H1 (cell line): ENCODE data around the gene TMEM245. TPM values are rescaled to one million over a fixed set of nuclear protein-coding genes. Genes with fewer than 3 reads are reported as not detected.

Experiments
- CTCF ChIA-PET: fragments of 300-600 bp; sonication (Branson Sonifier 250); formaldehyde crosslinking; loops from one replicate; lab custom pipeline; 2021; ENCODE audit not compliant: partially characterized antibody; lab: Charles Lee
- POLR2A ChIA-PET: fragments of 300-600 bp; sonication (Branson Sonifier 250); formaldehyde crosslinking; loops from one replicate; lab custom pipeline; 2021; ENCODE audit warnings: inconsistent platforms; ENCODE audit not compliant: partially characterized antibody; lab: Charles Lee
- DNase-seq, 2 experiments: peaks; one replicate each; pipeline versions ENCODE4 v3.0.0 to v3.0.0-alpha.2; 2010 to 2022; ENCODE audit warnings: low spot score in 2 of 2, low read depth in 1 of 2, mixed read lengths in 1 of 2
- FAIRE-seq: peaks from 2 replicates; lab custom pipeline; 2011; peaks lifted over from hg19 to GRCh38; lab: Jason Lieb, UNC
- H2AFZ ChIP-seq: 2 replicates; pipeline ENCODE4 v1.8.1; 2012; ENCODE audit warnings: low read length, inconsistent platforms
- H2AK5ac ChIP-seq: 2 replicates; pipeline ENCODE4 v1.6.1; 2013; ENCODE audit warnings: low read depth, low read length
- H2BK120ac ChIP-seq: replicated peaks from 2 replicates; pipeline ENCODE3; 2013; ENCODE audit warnings: low read depth, low read length, inconsistent platforms
- H2BK12ac ChIP-seq: 2 replicates; pipeline ENCODE4 v1.6.1; 2013; ENCODE audit warnings: low read depth, low read length
- H2BK15ac ChIP-seq: 2 replicates; pipeline ENCODE4 v1.6.1; 2013; ENCODE audit warnings: low read length
- H2BK20ac ChIP-seq: 2 replicates; pipeline ENCODE4 v1.6.1; 2013; ENCODE audit warnings: low read length
- H2BK5ac ChIP-seq: 2 replicates; pipeline ENCODE4 v1.6.1; 2013; ENCODE audit warnings: low read depth, low read length
- H3K14ac ChIP-seq: 2 replicates; pipeline ENCODE4 v1.6.1; 2013; ENCODE audit warnings: inconsistent platforms; ENCODE audit not compliant: insufficient read length
- H3K18ac ChIP-seq: 2 replicates; pipeline ENCODE4 v1.6.1; 2013; ENCODE audit warnings: low read length; ENCODE audit errors: extremely low read depth
- H3K23ac ChIP-seq: 2 replicates; pipeline ENCODE4 v1.6.1; 2013; ENCODE audit warnings: inconsistent platforms; ENCODE audit not compliant: insufficient read length
- H3K23me2 ChIP-seq: 2 replicates; pipeline ENCODE4 v1.6.1; 2013; ENCODE audit warnings: low read depth, low read length
- H3K27ac ChIP-seq: 2 replicates; pipeline ENCODE4 v1.6.1; 2011; ENCODE audit warnings: low read depth, low read length, inconsistent platforms
- H3K27me3 ChIP-seq, 4 experiments: replicated peaks in 1 of 4; 1 replicate in 1 of 4; 2 replicates in 3 of 4; pipeline versions ENCODE4 v1.6.1 to v1.8.1; 2011 to 2013; ENCODE audit warnings: low read length in 3 of 4, mild to moderate bottlenecking in 3 of 4, inconsistent platforms in 2 of 4, mixed read lengths in 2 of 4, moderate library complexity in 1 of 4; ENCODE audit not compliant: control insufficient read depth in 3 of 4, insufficient read depth in 3 of 4; ENCODE audit errors: extremely low read depth in 1 of 4
- H3K36me3 ChIP-seq, 4 experiments: 2 replicates each; pipeline versions ENCODE4 v1.6.1 to v1.8.1; 2011 to 2013; ENCODE audit warnings: mild to moderate bottlenecking in 4 of 4, low read length in 3 of 4, moderate library complexity in 2 of 4, control low read depth in 1 of 4, inconsistent platforms in 1 of 4; ENCODE audit not compliant: insufficient read depth in 4 of 4, control insufficient read depth in 2 of 4
- H3K4ac ChIP-seq: replicated peaks from 2 replicates; pipeline ENCODE3; 2013; ENCODE audit warnings: low read length, low read depth, mixed read lengths, inconsistent platforms; ENCODE audit not compliant: insufficient read length
- H3K4me1 ChIP-seq, 4 experiments: replicated peaks in 1 of 4; 1 replicate in 1 of 4; 2 replicates in 3 of 4; pipeline versions ENCODE4 v1.6.1 to v1.8.1; 2011 to 2013; ENCODE audit warnings: low read length in 3 of 4, inconsistent platforms in 2 of 4, mixed read lengths in 1 of 4; ENCODE audit not compliant: insufficient read depth in 4 of 4, control insufficient read depth in 3 of 4
- H3K4me2 ChIP-seq, 2 experiments: 2 replicates each; pipeline versions ENCODE4 v1.6.1 to v1.8.1; 2011 to 2013; ENCODE audit warnings: low read depth in 2 of 2, low read length in 2 of 2, control low read depth in 1 of 2, inconsistent platforms in 1 of 2, mild to moderate bottlenecking in 1 of 2; ENCODE audit not compliant: insufficient read depth in 1 of 2
- H3K4me3 ChIP-seq, 4 experiments: fragments of 200-600, 300-600 bp in 1 of 4; sonication (generic), shearing (Covaris generic), sonication (Bioruptor Twin) in 1 of 4; 2 replicates each; pipeline versions ENCODE4 v1.5.1 to v1.8.1; 2011 to 2016; ENCODE audit warnings: low read length in 4 of 4, low read depth in 3 of 4, control low read depth in 2 of 4, inconsistent platforms in 2 of 4, mild to moderate bottlenecking in 2 of 4, mixed read lengths in 1 of 4, moderate library complexity in 1 of 4; ENCODE audit not compliant: insufficient read depth in 2 of 4; ENCODE audit errors: extremely low read depth in 1 of 4
- H3K56ac ChIP-seq: replicated peaks from 2 replicates; pipeline ENCODE3; 2013; ENCODE audit warnings: low read depth, mild to moderate bottlenecking, mixed read lengths, low read length, inconsistent platforms; ENCODE audit not compliant: insufficient read length
- H3K79me1 ChIP-seq: 2 replicates; pipeline ENCODE4 v1.6.1; 2013; ENCODE audit warnings: low read depth, low read length, control low read depth
- H3K79me2 ChIP-seq, 2 experiments: 2 replicates each; pipeline versions ENCODE4 v1.6.1 to v1.8.1; 2012 to 2013; ENCODE audit warnings: low read length in 2 of 2, mild to moderate bottlenecking in 2 of 2, inconsistent platforms in 1 of 2; ENCODE audit not compliant: insufficient read depth in 2 of 2, control insufficient read depth in 1 of 2
- H3K9ac ChIP-seq, 4 experiments: replicated peaks in 1 of 4; 1 replicate in 1 of 4; 2 replicates in 3 of 4; pipeline versions ENCODE4 v1.6.1 to v1.8.1; 2011 to 2013; ENCODE audit warnings: low read depth in 3 of 4, low read length in 3 of 4, control low read depth in 2 of 4, mild to moderate bottlenecking in 2 of 4, moderate library complexity in 2 of 4, inconsistent platforms in 1 of 4; ENCODE audit errors: extremely low read depth in 1 of 4
- H3K9me3 ChIP-seq, 2 experiments: 2 replicates each; pipeline versions ENCODE4 v1.6.1 to v1.8.1; 2012 to 2013; ENCODE audit warnings: mild to moderate bottlenecking in 2 of 2, moderate library complexity in 2 of 2, control low read depth in 1 of 2, inconsistent platforms in 1 of 2, low read depth in 1 of 2, low read length in 1 of 2, mixed read lengths in 1 of 2; ENCODE audit not compliant: insufficient read depth in 2 of 2
- H4K20me1 ChIP-seq, 2 experiments: replicated peaks in 1 of 2; 2 replicates each; pipeline versions ENCODE3 to v1.8.1; 2011 to 2013; ENCODE audit warnings: inconsistent platforms in 2 of 2, low read length in 2 of 2, mild to moderate bottlenecking in 1 of 2; ENCODE audit not compliant: insufficient read depth in 2 of 2, control insufficient read depth in 1 of 2
- H4K5ac ChIP-seq: 2 replicates; pipeline ENCODE4 v1.6.1; 2013; ENCODE audit warnings: low read length, low read depth, mixed read lengths, inconsistent platforms; ENCODE audit not compliant: insufficient read length
- H4K8ac ChIP-seq: 2 replicates; pipeline ENCODE4 v1.8.0; 2013; ENCODE audit warnings: mild to moderate bottlenecking, moderate library complexity, low read length, inconsistent platforms; ENCODE audit not compliant: insufficient read depth; ENCODE audit errors: extremely low read depth
- H4K91ac ChIP-seq: replicated peaks from 2 replicates; pipeline ENCODE3; 2013; ENCODE audit warnings: low read length, mixed read lengths, inconsistent platforms; ENCODE audit not compliant: insufficient read length
- BCL11A ChIP-seq, 2 experiments: IDR thresholded peaks; one replicate each; pipeline ENCODE4 v1.6.1; 2011; ENCODE audit warnings: low read depth in 2 of 2, low read length in 2 of 2, mild to moderate bottlenecking in 2 of 2
- CTBP2 ChIP-seq: IDR thresholded peaks from 2 replicates; pipeline ENCODE4 v1.7.0; 2011; ENCODE audit warnings: borderline replicate concordance, mild to moderate bottlenecking, moderate library complexity, mixed read lengths, low read length; ENCODE audit not compliant: insufficient read depth, insufficient read length
- EGR1 ChIP-seq: IDR thresholded peaks from 2 replicates; pipeline ENCODE4 v1.6.1; 2011; ENCODE audit warnings: low read depth, low read length, borderline replicate concordance
- EZH2 ChIP-seq: fragments of 200-600 bp; sonication (generic); IDR thresholded peaks from 2 replicates; pipeline ENCODE4 v1.7.1; 2012; ENCODE audit warnings: low read depth, mild to moderate bottlenecking, moderate library complexity, low read length, inconsistent platforms; ENCODE audit not compliant: severe bottlenecking
- FOSL1 ChIP-seq: IDR thresholded peaks from 2 replicates; pipeline ENCODE4 v1.6.1; 2011; ENCODE audit warnings: mild to moderate bottlenecking, low read depth, low read length, moderate library complexity; ENCODE audit not compliant: insufficient read depth
- HDAC2 ChIP-seq, 2 experiments: fragments of 300-600 bp in 1 of 2; sonication (generic) in 1 of 2; IDR thresholded peaks; 2 replicates each; pipeline ENCODE4 v1.6.1; 2011 to 2012; ENCODE audit warnings: low read depth in 2 of 2, low read length in 2 of 2, mild to moderate bottlenecking in 2 of 2, moderate library complexity in 2 of 2, borderline replicate concordance in 1 of 2, inconsistent platforms in 1 of 2
- JUN ChIP-seq: IDR thresholded peaks from 2 replicates; pipeline ENCODE4 v1.6.1; 2011; ENCODE audit warnings: low read depth, mild to moderate bottlenecking, improper control_type of control experiment, low read length
- POLR2AphosphoS5 ChIP-seq: IDR thresholded peaks from 2 replicates; pipeline ENCODE4 v1.6.1; 2011; ENCODE audit warnings: low read depth, low read length
- RBBP5 ChIP-seq: IDR thresholded peaks from 2 replicates; pipeline ENCODE4 v1.7.1; 2012; ENCODE audit warnings: low read depth, mild to moderate bottlenecking, inconsistent platforms, low read length, moderate library complexity, borderline replicate concordance
- SIN3A ChIP-seq, 2 experiments: IDR thresholded peaks in 1 of 2; conservative IDR thresholded peaks in 1 of 2; 2 replicates each; pipeline ENCODE4 v1.6.1; 2011 to 2012; ENCODE audit warnings: low read length in 2 of 2, improper control_type of control experiment in 1 of 2, low read depth in 1 of 2, mild to moderate bottlenecking in 1 of 2
- SIX5 ChIP-seq: IDR thresholded peaks from 2 replicates; pipeline ENCODE4 v1.6.1; 2011; ENCODE audit warnings: mild to moderate bottlenecking, low read depth, low read length
- TBP ChIP-seq: IDR thresholded peaks from 2 replicates; pipeline ENCODE4 v1.6.1; 2011; ENCODE audit warnings: low read depth, low read length, improper control_type of control experiment
- TEAD4 ChIP-seq: IDR thresholded peaks from 2 replicates; pipeline ENCODE4 v1.6.1; 2012; ENCODE audit warnings: low read depth, low read length, inconsistent platforms, mixed read lengths
- YY1 ChIP-seq: IDR thresholded peaks from 2 replicates; pipeline ENCODE4 v1.6.1; 2011; ENCODE audit warnings: low read depth, mild to moderate bottlenecking, low read length
- WGBS, 2 experiments: shearing (Covaris generic) in 1 of 2; methylation state at CpG; one replicate each; pipeline versions ENCODE4 v1.1.6 to v1.1.7; 2013 to 2015; ENCODE audit warnings: low lambda C conversion rate in 2 of 2, mixed read lengths in 2 of 2, inconsistent platforms in 1 of 2, low coverage in 1 of 2, missing lambda C conversion rate in 1 of 2; ENCODE audit not compliant: insufficient replicate concordance in 2 of 2, insufficient coverage in 1 of 2, insufficient read length in 1 of 2; ENCODE audit errors: extremely low coverage in 1 of 2, missing lambda C conversion rate in 1 of 2; 5-methylcytosine and 5-hydroxymethylcytosine counted together
- polyA plus RNA-seq, 7 experiments: library from polyadenylated mRNA; depleted of rRNA in 3 of 7; stranded (reverse) in 5 of 7; unstranded in 2 of 7; fragments of >200 nt in 5 of 7; fragments of 200-250 nt in 2 of 7; gene quantifications; 1 replicate in 5 of 7; 2 replicates in 1 of 7; 4 replicates in 1 of 7; pipeline versions ENCODE4 v1.2.1 to v1.2.3, GENCODE V29; 2011 to 2013; ENCODE audit warnings: missing spikeins in 2 of 7, mixed read lengths in 2 of 7
- total RNA-seq: library from RNA; stranded (reverse); fragmentation: NEBNext Ultra II Directional; extraction: Animal tissue kit (Norgen Biotek cat#: 25700); gene quantifications from 2 replicates; pipeline ENCODE4 v1.2.1, GENCODE V29; 2021

TMEM245 gene
- total and polyA plus RNA-seq, 2 of the 8 experiments (the other 6 are each of a cell fraction or from before 2014, with no cell fraction given): 44.3 to 45.8 TPM

GRCh38 chr9:109063760-109064159 is 56.0 kb downstream of the TMEM245 start:
- Histone ChIP-seq H3K4ac (no peak overlapping the region), H3K36me3 (peaks cover 11 to 71% (median 45%) of the 10 kb centered on the region in 4 experiments), H3K23ac (no peak overlapping the region), H2BK120ac (no peak overlapping the region), H3K4me3 (no peak overlapping the region), H3K23me2 (no peaks in the 10 kb centered on the region), H3K14ac (no peak overlapping the region), H3K4me1 (no peaks in the 10 kb centered on the region), H4K20me1 (no peaks in the 10 kb centered on the region), H4K5ac (no peak overlapping the region), H2AFZ (no peak overlapping the region), H3K27me3 (no peaks in the 10 kb centered on the region), H3K79me2 (no peaks in the 10 kb centered on the region), H3K27ac (no peak overlapping the region), H2BK20ac (no peak overlapping the region), H3K79me1 (no peaks in the 10 kb centered on the region), H2BK5ac (no peak overlapping the region), H4K8ac (no peak overlapping the region), H3K56ac (no peak overlapping the region), H2AK5ac (no peak overlapping the region), H3K18ac (no peak overlapping the region), H3K9me3 (no peaks in the 10 kb centered on the region), H3K9ac (no peak overlapping the region), H3K4me2 (no peak overlapping the region), H4K91ac (no peak overlapping the region), H2BK15ac (no peak overlapping the region), H2BK12ac (no peak overlapping the region)
- ChIA-PET CTCF (interaction anchor here (1.0 kb wide), 1 partner anchor 39 kb away, joined by 3 read pairs; no protein-coding TSS in a partner anchor), POLR2A (interaction anchor here (1.1 kb wide), 1 partner anchor 10 kb away, joined by 3 read pairs; no protein-coding TSS in a partner anchor)
- DNase-seq: no peak
- WGBS, 2 experiments: 87% methylated on average over 2 of the region's 2 CpGs; no CpG with 5 or more reads in 1 of the 2 experiments
- no peak for FAIRE-seq
- no peak for TF ChIP-seq POLR2AphosphoS5
- TF ChIP-seq JUN: no peak
- TF ChIP-seq BCL11A (IDR thresholded peaks at IDR 0.05; ENCODE audit: low read depth in 2 of 2, low read length in 2 of 2): no peak
- TF ChIP-seq RBBP5: no peak
- TF ChIP-seq SIX5: no peak
- TF ChIP-seq EZH2: no peak
- no peak for TF ChIP-seq TBP
- TF ChIP-seq HDAC2 (IDR thresholded peaks at IDR 0.05; ENCODE audit: borderline replicate concordance in 1 of 2, low read depth in 2 of 2, low read length in 2 of 2): no peak
- no peak for TF ChIP-seq FOSL1
- TF ChIP-seq SIN3A (conservative IDR thresholded peaks at IDR 0.05 in 1 of 2, IDR thresholded peaks at IDR 0.05 in 1 of 2; ENCODE audit: low read depth in 1 of 2, low read length in 2 of 2): no peak
- TF ChIP-seq YY1: no peak
- no peak for TF ChIP-seq TEAD4
- TF ChIP-seq CTBP2: no peak
- no peak for TF ChIP-seq EGR1
